NCI-H128 (cell line): ENCODE data around the gene RAB8B.

Experiments
- DNase-seq: peaks from one replicate; lab custom pipeline; 2025; ENCODE audit not compliant: unreplicated experiment; lab: John Stamatoyannopoulos, UW

The RAB8B gene

GRCh38 chr15:63181648-63182047 lies 7.8 kb upstream of the RAB8B start:
- DNase-seq, result no peak

- DNase-seq, result no peak
Observed at GRCh38 chr15:63185206-63185605, 4.2 kb upstream of the RAB8B start.

- no peak for DNase-seq
Observed at GRCh38 chr15:63186065-63186464, 3.3 kb upstream of the RAB8B start.

- DNase-seq, result no peak
Observed at GRCh38 chr15:63187589-63188226, 1.7 kb upstream of the RAB8B start.

- DNase-seq, result no peak
Observed at GRCh38 chr15:63188247-63188925, 1.0 kb upstream of the RAB8B start.

GRCh38 chr15:63189941-63190768 lies 749 bp downstream of the RAB8B start:
- DNase-seq, result no peak

- no peak for DNase-seq
Observed at GRCh38 chr15:63190769-63191649, 1.6 kb downstream of the RAB8B start.

- DNase-seq, result no peak
Observed at GRCh38 chr15:63191895-63192618, 2.7 kb downstream of the RAB8B start.

GRCh38 chr15:63192619-63193206 lies 3.3 kb downstream of the RAB8B start:
- no peak for DNase-seq

GRCh38 chr15:63194302-63194701 lies 4.9 kb downstream of the RAB8B start:
- DNase-seq, result no peak

- DNase-seq, result no peak
Observed at GRCh38 chr15:63194880-63195568, 5.6 kb downstream of the RAB8B start.

- DNase-seq, result no peak
Observed at GRCh38 chr15:63195569-63196015, 6.2 kb downstream of the RAB8B start.

GRCh38 chr15:63196842-63197241 lies 7.4 kb downstream of the RAB8B start:
- DNase-seq, result no peak

GRCh38 chr15:63197626-63198025 lies 8.2 kb downstream of the RAB8B start:
- no peak for DNase-seq

- DNase-seq, result peak; percentile 13
Observed at GRCh38 chr15:63198371-63199250, 9.2 kb downstream of the RAB8B start.

GRCh38 chr15:63200464-63201249 lies 11.3 kb downstream of the RAB8B start:
- no peak for DNase-seq

- DNase-seq, result no peak
Observed at GRCh38 chr15:63202861-63203260, 13.5 kb downstream of the RAB8B start.
